GM19240 (cell line): Measurements from ENCODE around the gene LRRC8E.
A peak's percentile ranks its signal among the peaks of the same experiment; 100 is the strongest.
"Not testable (repeated sequence)": the region's sequence is repeated elsewhere in the genome, so short reads cannot be mapped to it uniquely, and the experiment has no call there.

ENCODE experiments used
- DNase-seq: peaks from one replicate; pipeline ENCODE4 v3.0.0; 2011; ENCODE audit warnings: low spot score; ENCODE audit not compliant: insufficient read length

LRRC8E gene

DNA sequence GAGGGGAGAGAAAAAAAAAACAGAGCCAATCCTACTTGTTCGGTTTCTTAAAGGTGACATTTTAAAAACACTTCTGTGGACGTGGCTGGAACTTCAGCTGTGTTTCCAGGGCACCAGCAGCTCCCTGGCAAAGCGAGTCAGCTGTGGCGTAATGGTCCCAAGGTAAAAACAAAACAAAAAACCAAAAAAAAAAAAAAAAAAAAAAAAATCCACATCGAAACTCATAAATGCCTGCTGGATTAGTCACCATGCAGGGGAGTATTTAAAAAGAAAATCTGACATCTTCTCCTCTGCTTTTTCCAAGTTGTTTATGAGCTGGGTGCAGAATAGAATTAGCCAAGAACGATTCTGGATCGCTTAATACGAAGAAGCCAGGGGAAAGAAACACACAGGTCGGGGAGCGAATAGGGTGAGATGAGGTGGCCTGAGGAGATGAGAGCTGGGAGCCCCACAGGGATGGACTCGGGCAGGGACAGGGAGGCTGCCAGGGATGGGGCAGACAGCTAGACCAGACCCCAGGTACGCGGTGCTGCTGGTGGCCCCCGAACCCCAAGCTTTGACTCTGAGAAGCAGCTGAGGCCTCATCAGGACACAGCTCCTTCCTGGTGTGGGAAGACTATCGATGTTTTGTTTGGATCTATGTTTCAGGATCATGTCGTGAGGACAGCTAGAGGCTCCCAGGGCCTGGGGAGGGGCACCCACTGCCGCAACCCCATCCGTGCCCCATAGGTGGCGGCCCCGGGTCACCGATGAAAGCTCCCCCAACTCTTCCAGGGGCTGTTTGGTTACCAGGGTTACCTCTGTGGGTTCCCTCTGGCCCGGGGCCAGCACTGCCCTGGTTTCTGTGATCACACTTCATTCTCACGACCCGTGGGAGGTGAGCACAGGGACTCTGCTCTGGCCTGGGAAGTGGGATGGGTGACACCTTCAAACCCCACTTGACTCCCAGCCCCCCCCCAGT lies 40.7 kb downstream of the LRRC8E start:
- peak; percentile 72 for DNase-seq

DNA sequence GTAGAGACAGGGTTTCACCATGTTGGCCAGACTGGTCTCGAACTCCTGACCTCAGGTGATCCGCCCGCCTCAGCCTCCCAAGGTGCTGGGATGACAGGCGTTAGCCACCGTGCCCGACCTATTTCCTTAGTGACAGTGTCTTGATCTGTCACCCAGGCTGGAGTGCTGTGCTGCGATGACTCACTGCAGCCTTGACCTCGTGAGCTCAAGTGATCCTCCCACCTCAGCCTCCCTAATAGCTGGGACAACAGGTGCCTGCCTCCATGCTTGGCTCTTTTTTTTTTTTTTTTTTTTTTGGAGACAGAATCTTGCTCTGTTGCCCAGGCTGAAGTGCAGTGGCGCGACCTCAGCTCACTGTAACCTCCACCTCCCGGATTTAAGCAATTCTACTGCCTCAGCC lies 41.7 kb downstream of the LRRC8E start:
- not testable (repeated sequence) for DNase-seq

DNA sequence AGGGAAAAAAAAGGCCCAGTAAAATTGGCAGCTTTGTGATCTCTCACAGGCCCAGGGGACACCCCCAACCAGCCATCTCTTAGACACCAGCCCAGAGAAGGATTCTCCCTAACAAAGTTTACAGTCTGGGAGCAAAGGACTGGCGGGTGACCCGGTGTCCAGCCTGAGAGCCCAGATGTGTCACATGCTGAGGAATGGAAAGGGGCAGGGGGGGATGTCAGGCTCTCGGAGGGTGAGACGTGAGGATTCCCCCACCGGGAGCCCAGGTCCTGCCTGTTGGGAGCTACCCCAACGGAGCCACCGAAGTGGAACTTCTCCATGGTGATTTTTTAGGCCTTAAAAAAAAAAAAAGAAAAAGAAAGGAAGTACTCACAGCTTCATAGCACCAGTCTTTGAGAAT lies 42.5 kb downstream of the LRRC8E start:
- no peak for DNase-seq

DNA sequence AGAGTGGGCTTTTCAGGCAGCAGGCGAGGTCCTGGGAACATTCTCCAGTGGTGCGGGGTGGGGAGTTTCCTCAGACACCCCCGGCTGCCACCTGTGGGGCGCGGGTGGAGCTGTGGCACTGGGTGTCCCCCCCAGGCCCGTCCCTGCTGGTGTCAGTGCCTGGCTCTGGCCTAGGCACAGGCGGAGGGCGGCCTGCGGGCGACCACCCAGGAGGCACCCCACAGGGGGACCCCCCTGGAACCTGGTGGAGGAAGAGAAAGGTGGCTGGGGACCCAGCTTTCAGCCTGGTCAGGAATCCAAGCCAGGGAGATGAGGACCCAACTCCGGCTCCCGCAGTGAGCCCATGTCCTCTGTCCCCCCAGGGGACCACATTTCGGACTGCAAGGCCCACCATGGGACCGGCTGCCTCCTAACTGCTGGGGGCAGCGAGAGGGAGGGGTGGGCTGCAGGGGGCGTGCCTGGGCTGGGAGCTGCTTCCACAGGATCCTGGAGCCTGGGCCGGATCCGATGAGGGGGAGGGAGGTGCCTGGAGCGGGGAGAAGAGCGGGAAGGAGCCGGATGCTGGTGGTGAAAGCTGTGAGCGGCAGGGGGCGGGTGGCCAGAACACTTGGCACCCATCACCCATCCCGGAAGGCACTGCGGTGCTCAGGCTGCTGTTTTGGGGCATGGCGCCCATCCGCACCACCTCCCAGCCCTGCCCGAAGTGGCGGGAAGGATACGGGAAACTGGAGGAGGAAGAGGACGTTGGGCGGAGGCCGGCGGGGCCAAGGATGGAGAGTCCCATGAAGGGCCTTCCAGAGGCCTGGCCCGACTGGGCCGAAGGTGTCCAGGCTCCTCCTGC lies 43.1 kb downstream of the LRRC8E start:
- no peak for DNase-seq

DNA sequence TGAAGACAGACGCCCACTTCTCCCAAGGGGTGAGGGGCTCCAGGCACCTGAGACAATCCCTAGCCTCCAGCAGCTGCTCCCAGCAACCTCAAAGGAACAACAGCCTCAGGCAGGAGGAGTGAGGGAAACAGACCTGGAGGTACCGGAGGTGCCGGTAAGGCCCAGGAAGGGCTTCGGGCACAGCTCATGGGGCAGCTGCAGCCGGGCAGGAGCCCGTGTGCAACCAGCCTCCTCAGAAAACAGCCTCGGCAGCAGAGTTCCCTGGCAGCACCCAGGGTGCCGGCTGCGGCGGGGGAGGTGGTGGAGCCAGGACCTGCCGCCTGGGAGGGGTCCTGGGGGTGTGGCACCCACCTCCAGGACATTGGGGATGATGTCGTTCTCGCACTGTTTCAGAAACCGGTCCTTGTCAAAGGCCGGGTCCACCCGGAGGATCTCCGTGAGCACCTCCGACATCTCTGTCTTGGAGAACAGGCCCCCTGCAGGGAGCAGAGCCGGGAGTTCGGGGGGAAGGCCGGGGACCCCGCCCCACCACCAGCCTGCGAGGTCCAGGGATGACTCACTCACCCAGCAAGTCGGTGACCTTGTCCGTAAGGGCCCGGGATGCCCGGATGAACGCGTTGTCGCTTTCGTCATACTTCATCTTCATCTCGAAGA lies 44.1 kb downstream of the LRRC8E start:
- no peak for DNase-seq

DNA sequence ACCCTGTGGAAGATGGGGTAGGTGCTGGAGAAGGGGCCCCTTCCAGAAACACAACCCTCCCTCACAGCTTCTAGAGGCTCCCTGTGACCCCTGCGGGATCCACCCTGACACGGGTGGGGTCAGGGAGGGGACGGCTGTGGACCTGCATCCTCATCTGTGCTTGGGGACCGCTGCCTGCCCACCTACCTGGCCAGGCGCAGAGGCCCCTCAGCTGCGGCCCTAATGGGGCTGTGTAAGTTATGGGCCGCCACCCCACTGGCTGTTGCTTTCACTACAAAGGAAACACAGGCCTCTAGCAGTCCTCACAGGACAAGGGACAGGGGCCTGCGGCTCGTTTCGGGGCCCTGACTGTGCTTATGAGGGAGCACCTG lies 44.6 kb downstream of the LRRC8E start:
- no peak for DNase-seq

DNA sequence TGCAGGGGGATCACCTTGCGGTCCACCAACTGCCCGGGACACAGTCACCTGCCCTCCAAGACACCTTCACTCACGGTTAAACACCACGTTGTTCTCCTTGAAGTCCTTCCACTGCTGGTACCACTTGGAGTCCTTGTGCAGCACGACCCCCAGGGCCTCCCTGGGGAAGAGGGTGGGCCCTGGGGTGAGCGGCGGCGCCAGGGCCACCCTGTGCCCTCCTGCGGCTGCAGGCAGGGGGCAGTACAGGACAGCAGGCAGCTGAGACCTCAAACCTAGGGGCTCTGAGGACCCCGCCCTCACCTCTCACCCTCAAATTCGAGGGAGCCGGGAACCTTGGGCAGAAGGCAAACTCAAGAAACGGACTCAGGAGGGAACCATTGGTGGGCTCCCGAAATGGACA lies 45.1 kb downstream of the LRRC8E start:
- DNase-seq: no peak

DNA sequence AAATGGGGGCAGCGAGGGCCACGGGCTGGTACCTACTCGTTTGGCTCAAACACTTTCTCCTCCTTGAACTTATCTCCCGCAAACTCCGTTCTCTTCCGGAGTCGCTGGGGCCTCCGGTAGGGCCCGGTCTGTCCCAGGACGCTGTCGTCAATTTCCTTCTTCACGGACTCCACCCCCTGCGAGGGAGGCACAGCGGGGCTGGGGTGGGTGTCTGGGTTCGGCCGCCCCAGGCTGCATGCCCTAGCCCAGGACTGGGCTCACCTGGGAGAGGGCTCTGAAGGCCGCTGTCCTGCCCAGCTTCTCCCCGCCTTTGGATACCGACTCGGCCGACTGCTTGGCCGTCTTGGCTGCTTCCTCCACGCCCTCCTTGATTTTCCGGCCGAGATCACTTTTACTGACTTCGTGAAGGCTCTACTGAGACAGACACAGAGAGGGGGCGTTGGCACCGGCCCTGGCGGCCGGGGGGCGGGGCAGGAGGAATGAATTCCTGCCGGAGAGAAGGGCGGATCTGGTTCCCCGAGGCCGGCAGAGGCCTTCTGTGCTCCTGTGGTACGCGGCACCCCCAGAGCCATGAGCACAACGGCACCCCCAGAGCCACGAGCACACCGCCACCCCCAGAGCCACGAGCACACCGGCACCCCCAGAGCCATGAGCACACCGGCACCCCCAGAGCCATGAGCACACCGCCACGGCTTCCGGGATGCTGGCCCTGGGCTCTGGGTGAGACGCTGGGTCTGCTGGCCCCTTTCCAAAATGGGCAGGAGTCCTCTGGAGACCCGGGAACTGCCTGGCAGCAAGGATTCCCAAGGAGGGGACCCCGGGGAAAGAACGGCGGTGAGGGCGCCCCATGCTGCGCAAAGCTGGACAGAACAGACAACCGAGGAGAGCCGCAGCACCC lies 45.8 kb downstream of the LRRC8E start:
- no peak for DNase-seq

DNA sequence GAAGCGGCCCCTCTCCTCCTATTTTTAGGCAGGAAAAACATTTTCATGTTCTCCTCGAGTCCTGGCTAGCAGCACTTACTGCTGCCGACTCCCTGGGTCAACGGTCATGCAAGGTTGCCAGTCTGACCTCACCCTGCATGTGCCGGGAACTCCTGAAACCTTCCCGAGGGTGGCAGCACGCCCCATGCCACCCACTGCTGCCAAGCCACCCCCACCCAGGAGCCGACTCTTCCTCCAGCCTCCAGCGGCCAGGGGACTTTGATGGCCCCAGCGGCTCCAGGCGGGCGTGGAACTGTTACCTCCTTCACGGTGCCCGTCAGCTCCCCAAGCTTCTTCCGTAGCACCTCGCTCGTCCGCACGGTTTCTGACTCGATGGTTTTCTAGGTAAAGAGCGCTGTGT lies 46.5 kb downstream of the LRRC8E start:
- no peak for DNase-seq

DNA sequence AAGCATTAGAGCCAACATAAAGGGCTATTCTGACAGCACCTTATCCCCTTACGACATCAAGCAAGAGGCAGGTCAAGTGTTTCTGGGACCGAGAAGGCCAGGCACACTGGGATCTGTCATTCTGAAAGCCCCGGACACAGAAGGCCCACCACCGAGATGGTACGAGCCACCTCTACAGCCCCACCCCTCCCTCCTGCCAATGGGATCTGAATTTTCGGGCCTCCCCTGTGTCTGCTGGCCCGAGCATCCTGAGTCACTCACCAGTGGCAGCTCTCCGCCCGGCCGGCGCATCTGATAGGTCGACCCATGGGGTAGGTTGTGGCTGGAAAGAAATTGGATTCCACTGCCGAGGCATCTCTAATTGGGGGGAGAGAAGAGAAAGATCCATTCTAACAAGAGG lies 52.5 kb downstream of the LRRC8E start:
- DNase-seq: no peak

DNA sequence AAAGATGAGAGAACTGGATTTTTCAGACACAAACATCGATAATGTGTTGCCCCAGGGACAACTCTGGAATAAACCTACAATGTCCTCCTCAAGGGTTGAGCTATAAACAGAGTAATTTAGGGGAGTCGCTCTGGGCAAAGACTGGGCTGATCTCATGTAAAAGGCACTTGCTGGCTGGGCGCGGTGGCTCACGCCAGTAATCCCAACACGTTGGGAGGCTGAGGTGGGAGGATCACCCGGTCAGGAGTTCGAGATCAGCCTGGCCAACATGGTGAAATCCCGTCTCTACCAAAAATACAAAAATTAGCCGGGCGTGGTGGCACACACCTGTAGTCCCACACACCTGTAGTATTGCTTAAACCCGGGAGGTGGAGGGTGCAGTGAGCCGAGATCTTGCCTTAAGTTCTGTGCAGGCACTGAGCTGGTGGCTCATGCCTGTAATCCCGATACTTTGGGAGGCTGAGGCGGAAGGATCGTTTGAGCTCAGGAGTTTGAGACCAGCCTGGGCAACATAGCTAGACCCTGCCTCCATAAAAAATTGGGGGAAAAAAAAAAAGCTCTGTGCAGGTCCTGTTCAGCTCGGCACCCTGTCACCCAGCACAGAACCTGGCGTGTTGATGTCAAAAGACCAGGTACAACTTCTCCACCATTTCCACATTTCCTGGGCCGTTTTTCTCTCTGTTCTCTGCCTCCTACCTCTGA lies 53.7 kb downstream of the LRRC8E start:
- DNase-seq: no peak

DNA sequence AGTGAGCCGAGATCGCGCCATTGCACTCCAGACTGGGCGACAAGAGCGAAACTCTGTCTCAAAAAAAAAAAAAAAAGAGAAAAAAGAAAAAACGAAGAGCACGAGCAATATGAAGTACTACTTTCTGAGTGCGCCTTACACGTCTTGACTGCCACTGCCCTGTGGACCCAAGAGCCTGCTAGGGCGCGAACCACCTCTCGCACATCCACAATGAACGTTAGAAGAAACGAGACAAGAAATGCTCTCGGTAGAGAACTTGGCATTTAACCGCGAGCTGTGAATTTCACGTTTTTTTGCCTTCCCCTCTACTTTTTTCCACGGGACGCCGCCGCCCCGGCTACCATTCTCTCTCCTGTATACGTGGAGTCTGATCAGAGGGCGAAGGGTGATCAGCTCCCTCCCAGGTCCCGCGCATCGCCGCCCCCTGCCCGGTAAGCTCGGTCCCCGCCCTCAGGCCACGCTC lies 54.7 kb downstream of the LRRC8E start:
- no peak for DNase-seq

DNA sequence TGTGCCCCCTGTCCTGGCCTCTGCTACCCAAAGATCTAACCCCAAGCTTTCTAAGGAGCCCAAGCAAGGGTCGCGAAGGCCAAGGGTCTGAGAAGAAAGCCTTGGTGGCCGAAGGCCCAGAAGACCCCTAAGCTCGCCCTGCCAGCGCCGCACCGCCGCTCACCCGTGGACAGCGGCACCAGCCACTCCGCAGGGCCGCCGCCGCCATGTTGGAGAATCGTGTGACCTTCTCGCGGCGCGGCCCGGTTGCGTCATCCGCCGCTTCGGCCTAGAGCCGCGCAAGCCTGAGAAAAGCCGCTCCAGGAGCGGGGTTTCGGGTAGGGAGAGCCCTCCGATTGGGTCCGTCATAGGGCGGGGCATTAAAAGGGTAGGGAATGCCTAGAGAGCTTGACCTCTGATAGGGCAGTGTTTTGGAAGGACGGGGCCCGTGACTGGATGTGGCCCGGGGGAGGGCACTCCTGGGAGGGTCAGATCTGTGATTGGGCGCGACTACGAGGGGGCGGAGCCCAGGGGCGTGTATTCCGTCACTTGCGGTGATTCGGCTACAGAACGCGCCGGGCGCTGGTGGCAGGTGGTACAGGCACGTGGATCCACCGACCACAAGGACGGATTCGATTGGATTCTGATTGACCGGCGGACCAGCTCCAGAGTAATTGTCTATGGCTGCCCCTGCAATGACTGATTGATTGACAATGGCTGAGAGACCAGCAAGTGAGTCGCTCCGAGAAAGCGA lies 55.3 kb downstream of the LRRC8E start, which contains the start of gene TIMM44:
TIMM44 (minus strand) TSS at position 223 of the 733 bp plus-strand sequence; CDS start at position 208, 15 bp downstream.
- peak; percentile 95 for DNase-seq

DNA sequence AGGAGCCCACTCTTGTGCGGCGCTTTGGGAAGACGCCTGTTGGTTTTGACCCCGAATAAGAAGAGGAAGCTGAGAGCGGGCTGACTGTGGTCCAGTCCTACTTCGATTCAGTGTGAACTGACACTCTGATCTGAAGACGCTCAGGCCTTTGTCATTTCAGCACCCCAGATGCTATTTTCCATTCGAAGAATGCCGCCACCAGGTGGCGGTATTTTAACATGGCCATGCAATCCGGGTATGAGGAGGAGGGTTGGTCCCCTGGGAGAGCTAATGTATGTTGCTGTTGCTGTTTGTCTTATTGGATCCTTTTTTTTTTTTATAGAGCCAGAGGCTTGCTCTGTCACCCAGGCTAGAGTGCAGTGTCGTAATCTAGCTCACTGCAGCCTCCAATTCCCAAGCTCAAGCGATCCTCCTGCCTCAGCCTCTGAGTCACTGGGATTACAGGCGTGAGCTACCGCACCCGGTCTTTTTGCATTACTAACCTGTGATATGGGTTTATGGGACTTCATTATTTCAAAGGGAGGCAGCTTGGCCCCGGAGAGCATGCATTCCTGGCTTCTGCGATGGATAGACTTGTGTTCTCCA lies 56.0 kb downstream of the LRRC8E start:
- DNase-seq: peak; percentile 60

DNA sequence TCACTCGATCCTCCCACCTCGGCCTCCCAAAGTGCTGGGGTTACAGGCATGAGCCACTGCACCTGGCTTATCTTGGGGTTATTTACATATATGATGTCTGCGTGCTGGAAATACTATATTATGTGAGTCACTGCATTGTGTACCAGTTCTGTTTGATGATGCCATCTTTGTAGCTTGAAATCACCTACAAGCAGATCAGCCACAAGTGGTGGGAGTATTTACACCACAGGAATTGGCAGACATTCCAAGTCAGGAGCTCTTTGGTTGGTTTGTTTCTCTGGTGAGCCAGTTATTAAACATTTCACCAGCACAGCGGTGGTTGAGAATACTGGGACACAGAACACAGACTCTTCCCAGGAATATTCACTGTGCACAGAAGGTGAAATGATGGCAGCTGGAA lies 59.6 kb downstream of the LRRC8E start:
- no peak for DNase-seq
